ENCODE results near the gene SEPTIN7.
"Not testable (repeated sequence)": the region's sequence is repeated elsewhere in the genome, so short reads cannot be mapped to it uniquely, and the experiment has no call there.

DNA sequence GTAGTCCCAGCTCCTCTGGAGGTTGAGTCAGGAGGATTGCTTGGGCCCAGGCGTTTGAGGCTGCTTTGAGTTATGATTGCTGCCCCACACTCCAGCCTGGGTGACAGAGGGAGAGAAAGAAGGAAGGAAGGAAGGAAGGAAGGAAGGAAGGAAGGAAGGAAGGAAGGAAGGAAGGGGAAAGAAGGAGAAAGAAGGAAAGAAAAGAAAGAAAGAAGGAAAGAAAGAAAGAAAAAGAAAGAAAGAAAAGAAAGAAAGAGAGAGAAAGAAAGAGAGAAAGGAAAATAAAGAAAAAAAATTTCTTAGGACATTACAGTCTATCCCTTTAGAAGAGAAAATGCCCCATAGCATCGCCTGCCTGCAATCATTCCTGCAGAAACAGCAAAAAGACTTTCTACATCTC is 44.4 kb upstream of the SEPTIN7 start:
- TF ChIP-seq, protein P1, sequence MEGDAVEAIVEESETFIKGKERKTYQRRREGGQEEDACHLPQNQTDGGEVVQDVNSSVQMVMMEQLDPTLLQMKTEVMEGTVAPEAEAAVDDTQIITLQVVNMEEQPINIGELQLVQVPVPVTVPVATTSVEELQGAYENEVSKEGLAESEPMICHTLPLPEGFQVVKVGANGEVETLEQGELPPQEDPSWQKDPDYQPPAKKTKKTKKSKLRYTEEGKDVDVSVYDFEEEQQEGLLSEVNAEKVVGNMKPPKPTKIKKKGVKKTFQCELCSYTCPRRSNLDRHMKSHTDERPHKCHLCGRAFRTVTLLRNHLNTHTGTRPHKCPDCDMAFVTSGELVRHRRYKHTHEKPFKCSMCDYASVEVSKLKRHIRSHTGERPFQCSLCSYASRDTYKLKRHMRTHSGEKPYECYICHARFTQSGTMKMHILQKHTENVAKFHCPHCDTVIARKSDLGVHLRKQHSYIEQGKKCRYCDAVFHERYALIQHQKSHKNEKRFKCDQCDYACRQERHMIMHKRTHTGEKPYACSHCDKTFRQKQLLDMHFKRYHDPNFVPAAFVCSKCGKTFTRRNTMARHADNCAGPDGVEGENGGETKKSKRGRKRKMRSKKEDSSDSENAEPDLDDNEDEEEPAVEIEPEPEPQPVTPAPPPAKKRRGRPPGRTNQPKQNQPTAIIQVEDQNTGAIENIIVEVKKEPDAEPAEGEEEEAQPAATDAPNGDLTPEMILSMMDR (conservative IDR thresholded peaks at IDR 0.05; ENCODE audit: low read depth, low read length), result not testable (repeated sequence)
- TF ChIP-seq EZH2 (IDR thresholded peaks at IDR 0.05; ENCODE audit: low read length, unreplicated experiment), result not testable (repeated sequence)

All from PC-3 (cell line).